CD4-positive, CD25-positive, alpha-beta regulatory T cell (primary cell): ENCODE results near the gene RNF123. TPM values are rescaled to one million over a fixed set of nuclear protein-coding genes. Genes with fewer than 3 reads are reported as not detected.

Experiments
- ATAC-seq, 2 donors: fragments of 150-1000 bp; cut with Tn5 transposase; one replicate each; pipeline ENCODE4 v1.10.0; 2021; ENCODE audit warnings: low read depth in 2 of 2, moderate number of reproducible peaks in 2 of 2, moderate library complexity in 1 of 2
- DNase-seq, 3 donors: peaks; one replicate each; pipeline versions ENCODE4 v3.0.0 to v3.0.0-alpha.2; 2012 to 2022; ENCODE audit warnings: mixed read lengths in 1 of 3
- H3K27ac ChIP-seq: one replicate; pipeline ENCODE4 v1.7.0; 2013; ENCODE audit warnings: mild to moderate bottlenecking, low read length; ENCODE audit not compliant: insufficient read depth, poor library complexity, severe bottlenecking
- H3K27me3 ChIP-seq: one replicate; pipeline ENCODE4 v1.7.0; 2013; ENCODE audit warnings: low read length; ENCODE audit not compliant: control insufficient read depth, insufficient read depth
- H3K36me3 ChIP-seq: one replicate; pipeline ENCODE4 v1.7.0; 2013; ENCODE audit warnings: mild to moderate bottlenecking, low read length, moderate library complexity; ENCODE audit not compliant: control insufficient read depth, insufficient read depth
- H3K4me1 ChIP-seq: 2 replicates; pipeline ENCODE4 v1.7.0; 2013; ENCODE audit warnings: mild to moderate bottlenecking, low read length; ENCODE audit not compliant: insufficient read depth, control insufficient read depth, poor library complexity, severe bottlenecking
- H3K4me3 ChIP-seq: one replicate; pipeline ENCODE4 v1.7.0; 2013; ENCODE audit warnings: low read depth, mild to moderate bottlenecking, low read length, moderate library complexity
- H3K9me3 ChIP-seq, 2 experiments: 1 replicate in 1 of 2; 2 replicates in 1 of 2; pipeline ENCODE4 v1.7.0; 2013; ENCODE audit warnings: low read length in 2 of 2, mild to moderate bottlenecking in 1 of 2, moderate library complexity in 1 of 2; ENCODE audit not compliant: control insufficient read depth in 2 of 2
- H3K27ac Mint-ChIP-seq, 3 donors: one replicate each; pipeline ENCODE4 v1.8.0; 2020 to 2022; ENCODE audit warnings: mild to moderate bottlenecking in 3 of 3, mixed read lengths in 3 of 3, moderate library complexity in 2 of 3
- H3K27me3 Mint-ChIP-seq: one replicate; pipeline ENCODE4 v1.8.0; 2022; ENCODE audit warnings: mild to moderate bottlenecking, mixed read lengths
- H3K36me3 Mint-ChIP-seq: one replicate; pipeline ENCODE4 v1.8.0; 2020; ENCODE audit warnings: mixed read lengths
- H3K4me1 Mint-ChIP-seq, 4 donors: one replicate each; pipeline ENCODE4 v1.8.0; 2020 to 2022; ENCODE audit warnings: mixed read lengths in 4 of 4, mild to moderate bottlenecking in 1 of 4
- H3K4me3 Mint-ChIP-seq, 4 donors: one replicate each; pipeline ENCODE4 v1.8.0; 2020 to 2022; ENCODE audit warnings: mild to moderate bottlenecking in 4 of 4, mixed read lengths in 4 of 4, moderate library complexity in 3 of 4
- H3K9me3 Mint-ChIP-seq, 7 donors: one replicate each; pipeline ENCODE4 v1.8.0; 2020 to 2022; ENCODE audit warnings: mixed read lengths in 7 of 7, mild to moderate bottlenecking in 3 of 7, moderate library complexity in 2 of 7
- polyA plus RNA-seq, 4 donors: library from polyadenylated mRNA; unstranded; fragments of 300-500 nt; fragmentation: Illumina TruSeq; gene quantifications; one replicate each; pipeline ENCODE4 v1.2.3, GENCODE V29; 2021
- total RNA-seq: library from RNA; stranded (reverse); gene quantifications from one replicate; pipeline ENCODE4 v1.2.3, GENCODE V29; 2022

Gene RNF123
- total and polyA plus RNA-seq, 5 donors from 2014 or later, result 9.8 to 47.1 (median 13.6) TPM

DNA sequence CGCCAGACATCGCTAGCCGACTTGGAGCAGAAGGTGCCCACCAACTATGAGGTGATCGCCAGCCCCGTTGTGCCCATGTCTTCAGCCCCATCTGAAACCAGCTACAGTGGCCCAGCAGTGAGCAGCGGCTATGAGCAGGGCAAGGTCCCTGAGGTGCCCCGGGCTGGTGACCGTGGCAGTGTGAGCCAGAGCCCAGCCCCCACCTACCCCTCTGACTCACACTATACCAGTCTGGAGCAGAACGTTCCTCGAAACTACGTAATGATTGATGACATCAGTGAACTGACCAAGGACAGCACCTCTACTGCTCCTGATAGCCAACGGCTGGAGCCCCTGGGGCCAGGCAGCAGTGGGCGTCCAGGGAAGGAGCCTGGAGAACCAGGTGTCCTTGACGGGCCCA is 28.1 kb upstream of the RNF123 start:
- Mint-ChIP-seq H3K9me3 (peaks cover 0 to 2% (median 0%) of the 10 kb centered on the region in 7 donors), H3K36me3 (no peaks in the 10 kb centered on the region), H3K4me3 (no peak overlapping the region), H3K4me1 (no peaks in the 10 kb centered on the region), H3K27ac (no peak overlapping the region), H3K27me3 (peaks cover 11% of the 10 kb centered on the region)
- H3K4me3 ChIP-seq, result no peak overlapping the region
- DNase-seq (no peak), ATAC-seq (no peak)
- no peaks in the 10 kb centered on the region for H3K27me3 ChIP-seq
- H3K4me1 ChIP-seq, result no peaks in the 10 kb centered on the region
- no peaks in the 10 kb centered on the region for H3K9me3 ChIP-seq
- no peak overlapping the region for H3K27ac ChIP-seq
- no peaks in the 10 kb centered on the region for H3K36me3 ChIP-seq

DNA sequence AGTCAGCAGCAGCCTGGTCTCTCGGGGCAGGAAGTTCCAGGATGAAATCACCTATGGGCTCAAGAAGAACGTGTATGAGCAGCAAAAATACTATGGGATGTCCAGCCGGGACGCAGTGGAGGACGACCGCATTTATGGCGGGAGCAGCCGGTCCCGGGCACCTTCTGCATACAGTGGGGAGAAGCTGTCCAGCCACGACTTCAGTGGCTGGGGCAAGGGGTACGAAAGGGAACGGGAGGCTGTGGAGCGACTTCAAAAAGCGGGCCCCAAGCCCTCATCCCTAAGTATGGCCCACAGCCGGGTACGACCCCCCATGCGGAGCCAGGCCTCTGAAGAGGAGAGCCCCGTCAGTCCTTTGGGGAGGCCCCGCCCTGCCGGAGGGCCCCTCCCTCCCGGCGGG is 27.3 kb upstream of the RNF123 start:
- no peaks in the 10 kb centered on the region for H3K27me3 ChIP-seq
- no peak for DNase-seq
- no peak overlapping the region for H3K27ac ChIP-seq
- no peaks in the 10 kb centered on the region for H3K9me3 ChIP-seq
- H3K36me3 ChIP-seq, result no peaks in the 10 kb centered on the region
- ATAC-seq, result no peak
- Mint-ChIP-seq H3K36me3 (no peaks in the 10 kb centered on the region), H3K27me3 (peaks cover 11% of the 10 kb centered on the region), H3K9me3 (peaks cover 0 to 2% (median 0%) of the 10 kb centered on the region in 7 donors), H3K4me1 (no peaks in the 10 kb centered on the region), H3K4me3 (no peak overlapping the region), H3K27ac (no peak overlapping the region)
- no peak overlapping the region for H3K4me3 ChIP-seq
- H3K4me1 ChIP-seq, result no peaks in the 10 kb centered on the region

DNA sequence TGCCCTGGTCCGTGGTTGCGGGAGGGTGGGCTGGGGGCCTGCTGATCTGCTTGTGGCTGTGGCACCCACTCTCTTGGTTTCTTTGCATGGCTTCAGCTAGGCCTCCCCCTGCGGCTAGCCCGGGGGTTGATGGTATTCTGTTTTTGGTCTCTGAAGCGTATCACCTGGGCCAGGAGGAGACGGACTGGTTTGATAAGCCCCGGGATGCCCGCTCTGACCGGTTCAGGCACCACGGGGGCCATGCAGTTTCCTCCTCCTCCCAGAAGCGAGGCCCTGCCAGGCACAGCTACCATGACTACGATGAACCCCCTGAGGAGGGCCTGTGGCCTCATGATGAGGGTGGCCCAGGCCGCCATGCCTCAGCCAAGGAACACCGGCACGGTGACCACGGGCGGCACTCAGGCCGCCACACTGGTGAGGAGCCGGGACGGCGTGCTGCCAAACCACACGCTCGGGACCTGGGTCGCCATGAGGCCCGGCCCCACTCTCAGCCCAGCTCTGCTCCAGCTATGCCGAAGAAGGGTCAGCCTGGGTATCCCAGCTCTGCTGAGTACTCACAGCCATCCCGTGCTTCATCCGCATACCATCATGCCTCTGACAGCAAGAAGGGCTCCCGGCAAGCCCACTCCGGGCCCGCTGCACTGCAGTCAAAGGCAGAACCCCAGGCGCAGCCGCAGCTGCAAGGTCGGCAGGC is 26.5 kb upstream of the RNF123 start:
- no peak overlapping the region for H3K4me3 ChIP-seq
- Mint-ChIP-seq H3K27ac (no peak overlapping the region), H3K9me3 (peaks cover 0 to 2% (median 0%) of the 10 kb centered on the region in 7 donors), H3K4me1 (no peaks in the 10 kb centered on the region), H3K36me3 (no peaks in the 10 kb centered on the region), H3K27me3 (peaks cover 11% of the 10 kb centered on the region), H3K4me3 (no peak overlapping the region)
- ATAC-seq, result no peak
- no peaks in the 10 kb centered on the region for H3K36me3 ChIP-seq
- H3K9me3 ChIP-seq, result no peaks in the 10 kb centered on the region
- no peaks in the 10 kb centered on the region for H3K27me3 ChIP-seq
- H3K4me1 ChIP-seq, result no peaks in the 10 kb centered on the region
- H3K27ac ChIP-seq, result no peak overlapping the region
- no peak for DNase-seq

DNA sequence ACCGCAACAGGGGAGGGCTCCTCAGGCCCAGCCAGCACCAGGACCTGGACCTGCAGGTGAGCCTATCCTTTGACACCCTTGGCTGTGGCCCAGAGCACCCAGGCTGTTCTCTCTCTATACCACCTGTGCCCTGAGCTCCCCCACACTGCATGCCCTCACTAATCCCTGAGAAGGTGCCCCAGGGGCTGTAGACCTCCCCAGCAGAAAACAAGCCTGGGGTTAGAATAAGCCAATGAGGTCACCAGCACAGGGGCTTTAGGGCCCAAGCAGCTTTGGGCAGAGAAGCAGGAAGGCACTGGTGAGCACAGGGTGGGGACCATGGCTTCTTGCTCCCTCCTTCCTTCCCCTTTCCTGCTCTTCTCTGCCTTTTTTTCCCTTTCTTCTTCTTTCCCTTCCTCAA is 25.5 kb upstream of the RNF123 start:
- Mint-ChIP-seq H3K4me3 (no peak overlapping the region), H3K4me1 (peaks cover 0 to 1% (median 0%) of the 10 kb centered on the region in 4 donors), H3K36me3 (no peaks in the 10 kb centered on the region), H3K27ac (no peak overlapping the region), H3K27me3 (peaks cover 13% of the 10 kb centered on the region), H3K9me3 (no peaks in the 10 kb centered on the region)
- no peaks in the 10 kb centered on the region for H3K4me1 ChIP-seq
- no peaks in the 10 kb centered on the region for H3K27me3 ChIP-seq
- DNase-seq, result no peak
- no peaks in the 10 kb centered on the region for H3K36me3 ChIP-seq
- ATAC-seq, result no peak
- H3K4me3 ChIP-seq, result no peak overlapping the region
- H3K27ac ChIP-seq, result no peak overlapping the region
- H3K9me3 ChIP-seq, result no peaks in the 10 kb centered on the region

DNA sequence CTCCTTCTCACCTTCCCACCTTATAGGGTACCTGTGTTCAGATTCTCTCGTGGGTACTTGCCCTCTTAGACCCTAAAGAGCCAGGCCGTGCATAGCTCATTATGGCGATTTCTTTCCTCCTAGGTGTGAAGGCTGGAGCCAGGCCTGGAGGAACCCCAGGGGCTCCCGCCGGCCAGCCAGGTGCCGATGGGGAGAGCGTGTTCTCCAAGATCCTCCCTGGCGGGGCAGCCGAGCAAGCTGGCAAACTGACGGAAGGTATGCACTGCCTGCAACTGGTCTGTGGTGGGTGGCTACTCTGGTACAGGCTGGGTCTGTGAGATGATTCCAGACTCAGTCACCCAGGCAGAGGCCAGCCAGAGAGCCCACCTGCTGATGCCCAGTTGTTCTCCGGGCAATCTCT is 25.1 kb upstream of the RNF123 start:
- Histone ChIP-seq H3K4me3 (no peak overlapping the region), H3K27me3 (no peaks in the 10 kb centered on the region), H3K9me3 (no peaks in the 10 kb centered on the region), H3K27ac (no peak overlapping the region), H3K36me3 (no peaks in the 10 kb centered on the region), H3K4me1 (no peaks in the 10 kb centered on the region)
- DNase-seq (no peak), ATAC-seq (no peak)
- no peak overlapping the region for H3K4me3 Mint-ChIP-seq
- no peaks in the 10 kb centered on the region for H3K9me3 Mint-ChIP-seq
- H3K27me3 Mint-ChIP-seq, result peaks cover 12% of the 10 kb centered on the region
- H3K4me1 Mint-ChIP-seq, result peaks cover 0 to 1% (median 0%) of the 10 kb centered on the region in 4 donors
- no peak overlapping the region for H3K27ac Mint-ChIP-seq
- no peaks in the 10 kb centered on the region for H3K36me3 Mint-ChIP-seq

DNA sequence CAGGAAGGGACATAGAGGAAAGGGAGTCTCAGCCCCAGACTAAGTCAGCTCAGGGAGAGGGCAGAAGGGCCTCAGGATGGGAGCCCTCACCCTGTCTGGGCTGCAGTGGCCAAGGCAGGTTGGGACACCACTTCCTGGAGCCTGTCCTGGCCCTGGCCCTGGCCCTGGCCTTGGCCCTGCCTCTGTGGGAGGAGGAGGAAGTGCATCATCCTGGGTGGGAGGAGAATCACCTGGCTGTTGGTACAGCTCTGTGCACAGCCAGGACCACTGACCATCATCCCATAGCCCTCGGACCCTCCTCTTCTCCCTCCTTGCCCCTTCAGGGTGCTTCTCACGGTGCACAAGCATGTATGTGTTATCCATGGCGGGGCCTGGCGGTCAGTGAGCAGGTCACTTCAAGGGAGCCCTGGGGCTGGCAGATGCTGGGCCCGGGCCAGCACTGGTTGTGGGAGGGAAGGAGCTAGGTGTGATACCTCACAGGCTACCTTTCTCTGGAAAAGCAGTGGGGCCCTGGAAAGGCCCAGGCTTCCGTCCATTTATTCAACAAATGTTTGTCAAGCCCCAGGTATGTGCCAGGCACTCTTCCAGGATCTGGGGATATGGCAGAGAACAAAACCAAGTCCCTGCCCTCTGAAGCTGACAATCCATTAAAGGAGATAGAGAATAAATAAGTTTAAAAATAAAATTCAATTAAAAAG is 23.4 kb upstream of the RNF123 start:
- DNase-seq (no peak), ATAC-seq (no peak)
- no peaks in the 10 kb centered on the region for H3K36me3 ChIP-seq
- H3K27ac ChIP-seq, result no peak overlapping the region
- Mint-ChIP-seq H3K9me3 (no peaks in the 10 kb centered on the region), H3K27ac (no peak overlapping the region), H3K4me1 (peaks cover 0 to 1% (median 0%) of the 10 kb centered on the region in 4 donors), H3K4me3 (no peak overlapping the region), H3K27me3 (peaks cover 12% of the 10 kb centered on the region), H3K36me3 (no peaks in the 10 kb centered on the region)
- H3K27me3 ChIP-seq, result no peaks in the 10 kb centered on the region
- no peaks in the 10 kb centered on the region for H3K4me1 ChIP-seq
- H3K4me3 ChIP-seq, result no peak overlapping the region
- H3K9me3 ChIP-seq, result no peaks in the 10 kb centered on the region

DNA sequence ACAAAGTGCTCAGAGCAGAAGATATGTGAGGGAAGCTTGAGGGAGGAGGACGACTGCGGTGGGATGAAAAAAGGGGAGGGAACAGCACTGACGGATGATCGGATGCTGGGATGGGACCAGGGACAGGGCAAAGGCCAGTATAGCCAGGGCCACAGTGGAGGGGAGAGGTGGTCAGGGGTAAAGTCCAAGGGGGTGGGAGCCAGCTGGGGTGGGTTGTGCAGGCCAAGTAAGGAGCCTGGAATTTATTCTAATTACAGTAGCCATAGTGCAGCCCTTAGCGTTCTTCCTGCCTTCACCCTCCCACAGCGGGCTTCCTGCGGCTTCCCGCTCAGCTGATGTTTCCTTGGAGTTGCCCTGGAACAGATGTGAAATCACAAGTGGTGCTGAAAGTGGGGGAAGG is 22.8 kb upstream of the RNF123 start:
- no peak for ATAC-seq
- Mint-ChIP-seq H3K27ac (no peak overlapping the region), H3K27me3 (peaks cover 7% of the 10 kb centered on the region), H3K36me3 (no peaks in the 10 kb centered on the region), H3K4me1 (peaks cover under 1 to 1% (median 1%) of the 10 kb centered on the region in 4 donors), H3K4me3 (no peak overlapping the region), H3K9me3 (no peaks in the 10 kb centered on the region)
- Histone ChIP-seq H3K27ac (no peak overlapping the region), H3K27me3 (no peaks in the 10 kb centered on the region), H3K36me3 (no peaks in the 10 kb centered on the region), H3K4me3 (no peak overlapping the region), H3K9me3 (no peaks in the 10 kb centered on the region), H3K4me1 (no peaks in the 10 kb centered on the region)
- DNase-seq, result no peak
